HG03095 (cell line): ENCODE measurements around the gene NLGN1.

Source experiments
- ATAC-seq: cut with Tn5 transposase; IDR thresholded peaks from one replicate; pipeline ENCODE4 v1.9.1; 2021; ENCODE audit warnings: moderate library complexity; ENCODE audit not compliant: unreplicated experiment

The NLGN1 gene

DNA sequence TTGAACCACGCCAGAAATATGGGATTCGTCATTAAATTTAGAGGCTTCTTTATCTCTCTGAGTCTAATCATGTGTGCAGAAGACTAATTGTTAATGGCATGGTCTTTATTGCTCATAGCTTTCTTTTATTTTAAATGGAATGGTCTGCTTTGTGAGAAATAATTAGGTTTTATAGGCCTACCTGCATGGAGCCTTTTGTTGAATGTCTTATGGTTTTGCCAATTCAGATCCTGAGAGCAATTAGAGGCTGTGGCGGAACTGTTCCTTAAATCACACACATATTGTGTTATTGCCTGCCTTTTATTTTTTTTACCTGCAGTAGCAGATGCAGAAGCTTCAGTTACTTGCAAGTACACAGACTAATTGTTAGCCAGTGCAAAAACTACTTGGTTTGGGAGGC is 306.2 kb downstream of the NLGN1 start:
- ATAC-seq = no peak

DNA sequence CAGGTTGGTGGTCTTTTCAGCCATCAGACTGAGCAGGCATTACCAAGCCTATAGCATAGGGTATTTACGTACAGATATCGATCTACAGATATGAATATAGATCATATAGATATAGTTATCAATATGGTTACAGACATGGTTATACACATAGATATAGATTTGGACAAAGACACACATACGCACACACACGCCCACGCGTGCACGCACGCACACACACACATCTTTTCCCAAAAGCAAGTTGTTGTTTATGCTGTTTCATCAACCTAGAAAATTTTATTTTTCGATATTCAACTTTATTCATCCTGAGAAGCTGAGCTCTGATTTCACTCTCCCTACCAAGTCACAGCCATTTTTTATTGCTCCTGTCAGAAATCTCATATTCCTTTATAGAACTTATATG is 309.1 kb downstream of the NLGN1 start:
- no peak for ATAC-seq

DNA sequence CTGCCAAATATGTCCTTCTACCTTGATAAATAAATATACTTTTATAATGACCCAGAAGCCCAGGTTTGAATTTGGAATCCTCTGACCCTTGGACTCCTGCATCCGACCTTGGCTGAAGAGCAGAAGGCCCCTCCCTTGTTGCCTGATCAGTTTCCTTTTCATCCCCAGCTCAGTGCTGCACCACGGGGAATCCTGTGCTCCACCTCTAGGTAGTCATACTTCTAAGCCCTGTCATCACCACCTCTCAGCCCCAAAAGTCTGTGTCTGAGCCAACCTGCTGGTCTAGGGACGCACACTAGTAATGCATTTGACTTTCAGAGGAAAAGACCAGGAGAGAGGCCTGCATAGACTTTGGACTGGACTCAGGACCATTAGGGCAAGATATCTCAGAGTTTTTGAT is 310.6 kb downstream of the NLGN1 start:
- no peak for ATAC-seq

DNA sequence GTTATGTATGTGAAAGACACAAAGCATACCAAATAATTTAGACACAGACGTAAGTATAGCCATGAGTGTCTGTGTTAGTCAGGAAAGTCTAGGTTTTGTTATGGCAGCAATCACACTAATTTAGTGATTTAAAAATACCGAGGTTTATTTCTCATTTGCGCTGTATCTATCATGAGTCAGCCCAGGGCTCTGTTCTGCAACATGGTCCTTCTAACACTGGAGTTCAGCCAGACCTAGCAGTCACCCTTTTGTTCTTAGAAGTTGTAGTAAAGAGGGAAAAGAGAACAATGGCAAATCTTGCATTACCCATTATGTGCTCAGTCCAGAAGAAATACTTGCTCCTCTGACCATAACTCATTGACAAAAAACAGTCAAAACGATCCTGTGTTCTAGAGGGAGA is 311.5 kb downstream of the NLGN1 start:
- ATAC-seq = no peak

- ATAC-seq = no peak
Observed at GRCh38 chr3:173711619-173712018, 314.1 kb downstream of the NLGN1 start.

GRCh38 chr3:173719585-173719984 is 322.0 kb downstream of the NLGN1 start:
- ATAC-seq = no peak

GRCh38 chr3:173725507-173725906 is 328.0 kb downstream of the NLGN1 start:
- no peak for ATAC-seq

DNA sequence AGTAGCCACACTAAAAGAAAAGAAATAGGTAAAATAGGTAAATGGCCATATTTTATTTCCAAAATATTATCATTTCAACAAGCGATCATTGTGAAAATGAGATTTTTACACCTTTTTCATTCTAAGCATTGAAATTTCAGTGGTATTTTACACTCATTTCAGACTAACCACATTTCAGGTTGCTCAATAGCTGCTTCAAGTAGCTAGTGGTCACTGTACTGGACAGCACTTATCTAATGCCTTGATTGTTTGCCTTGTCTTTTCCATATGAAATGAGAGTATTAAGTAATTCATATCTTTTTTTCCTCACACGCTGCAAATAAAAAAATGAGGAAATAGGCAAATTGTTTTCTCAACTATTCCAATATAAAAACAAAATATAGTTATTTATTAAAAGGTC is 332.8 kb downstream of the NLGN1 start:
- ATAC-seq = no peak

GRCh38 chr3:173732237-173732636 is 334.7 kb downstream of the NLGN1 start:
- no peak for ATAC-seq

DNA sequence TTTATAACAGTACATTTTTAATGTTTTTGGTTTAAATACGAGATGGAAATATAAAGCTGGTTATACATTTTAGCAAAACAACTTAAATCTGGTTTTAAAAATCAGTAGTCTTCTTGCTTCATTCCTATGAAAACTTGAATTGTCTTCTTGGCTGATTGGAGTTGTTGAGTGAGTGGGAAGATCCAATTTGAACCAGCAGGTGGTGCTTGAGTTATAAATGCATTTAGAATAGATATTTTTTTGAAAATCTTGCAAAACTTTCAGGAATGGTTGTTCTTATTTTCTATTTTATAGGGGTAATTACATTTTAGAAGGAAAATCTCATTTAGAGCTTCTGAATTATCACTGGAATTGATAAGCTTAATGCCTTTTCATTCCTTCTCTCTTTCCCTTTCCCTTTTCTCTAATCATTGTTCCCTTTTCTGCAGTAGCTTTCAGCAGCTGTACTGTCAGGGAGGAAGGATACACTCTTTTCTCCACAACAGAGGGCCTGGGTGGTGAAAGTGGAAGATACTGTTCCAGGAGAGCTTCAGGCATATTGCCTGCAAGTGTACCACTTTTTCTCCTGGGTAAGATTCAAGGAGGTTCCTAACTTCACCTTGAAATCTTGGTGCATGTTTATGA is 335.6 kb downstream of the NLGN1 start:
- ATAC-seq = no peak

- ATAC-seq = no peak
Observed at GRCh38 chr3:173734473-173734872, 336.9 kb downstream of the NLGN1 start.

GRCh38 chr3:173734895-173735294 is 337.4 kb downstream of the NLGN1 start:
- ATAC-seq = no peak

GRCh38 chr3:173735841-173736240 is 338.3 kb downstream of the NLGN1 start:
- no peak for ATAC-seq

GRCh38 chr3:173737167-173737808 is 339.7 kb downstream of the NLGN1 start:
- ATAC-seq = no peak

- ATAC-seq = no peak
Observed at GRCh38 chr3:173739726-173740125, 342.2 kb downstream of the NLGN1 start.

GRCh38 chr3:173742491-173742890 is 344.9 kb downstream of the NLGN1 start:
- no peak for ATAC-seq

DNA sequence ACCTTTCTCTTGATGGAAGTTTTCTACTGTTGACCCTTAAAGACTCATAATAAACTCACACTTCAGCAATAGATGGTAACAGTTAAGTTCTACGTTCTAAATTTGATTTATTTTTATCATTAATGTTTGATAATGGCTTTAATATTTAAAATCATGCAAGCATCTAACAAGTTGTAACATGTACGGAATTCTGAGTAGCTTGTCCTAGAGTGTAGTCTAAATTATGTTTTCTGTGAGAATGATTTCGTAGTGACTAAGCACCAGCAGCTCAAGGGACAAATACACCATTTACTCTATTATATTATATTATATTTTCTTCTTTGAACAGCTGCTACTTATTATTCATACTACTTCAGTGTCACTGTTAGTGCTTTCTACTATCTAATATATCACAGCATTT is 345.6 kb downstream of the NLGN1 start:
- no peak for ATAC-seq

DNA sequence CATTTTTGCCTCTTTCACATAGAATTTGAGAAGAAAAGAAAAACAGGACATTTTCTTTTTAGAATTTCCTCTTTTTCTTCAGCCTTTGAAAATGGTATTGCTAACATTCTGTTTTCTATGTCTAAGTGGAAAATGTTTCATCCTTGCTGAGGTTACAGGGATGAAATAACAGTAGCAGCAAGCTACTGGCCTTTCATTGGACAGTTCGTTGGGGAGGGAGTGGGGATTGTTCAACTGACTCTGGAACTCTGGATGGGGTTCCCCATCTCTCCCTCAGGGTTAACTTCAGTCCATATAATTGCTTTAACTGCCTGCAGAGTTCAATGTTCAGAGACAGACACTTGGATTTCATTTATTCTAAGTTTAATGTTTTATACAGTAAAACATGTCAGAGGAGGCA is 346.0 kb downstream of the NLGN1 start:
- no peak for ATAC-seq

- no peak for ATAC-seq
Observed at GRCh38 chr3:173744479-173744878, 346.9 kb downstream of the NLGN1 start.

DNA sequence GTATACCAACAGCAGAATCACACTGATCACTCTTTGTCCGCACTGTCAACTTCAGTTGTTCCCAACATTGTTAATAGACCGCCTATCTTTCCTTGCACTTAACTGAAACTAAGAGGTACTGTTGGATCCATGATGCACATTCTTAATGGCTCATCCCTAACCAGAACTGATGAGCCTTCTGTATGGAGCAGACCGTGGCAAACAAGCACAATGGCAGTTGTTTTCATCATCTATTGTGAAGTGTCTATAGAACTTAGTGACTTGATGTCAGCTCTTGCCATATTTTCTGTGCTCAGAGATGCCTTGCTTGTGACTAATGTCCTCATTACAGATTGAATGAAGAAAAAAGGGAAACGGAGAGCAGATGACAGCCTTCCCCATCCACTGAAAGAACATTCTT is 347.4 kb downstream of the NLGN1 start:
- no peak for ATAC-seq

DNA sequence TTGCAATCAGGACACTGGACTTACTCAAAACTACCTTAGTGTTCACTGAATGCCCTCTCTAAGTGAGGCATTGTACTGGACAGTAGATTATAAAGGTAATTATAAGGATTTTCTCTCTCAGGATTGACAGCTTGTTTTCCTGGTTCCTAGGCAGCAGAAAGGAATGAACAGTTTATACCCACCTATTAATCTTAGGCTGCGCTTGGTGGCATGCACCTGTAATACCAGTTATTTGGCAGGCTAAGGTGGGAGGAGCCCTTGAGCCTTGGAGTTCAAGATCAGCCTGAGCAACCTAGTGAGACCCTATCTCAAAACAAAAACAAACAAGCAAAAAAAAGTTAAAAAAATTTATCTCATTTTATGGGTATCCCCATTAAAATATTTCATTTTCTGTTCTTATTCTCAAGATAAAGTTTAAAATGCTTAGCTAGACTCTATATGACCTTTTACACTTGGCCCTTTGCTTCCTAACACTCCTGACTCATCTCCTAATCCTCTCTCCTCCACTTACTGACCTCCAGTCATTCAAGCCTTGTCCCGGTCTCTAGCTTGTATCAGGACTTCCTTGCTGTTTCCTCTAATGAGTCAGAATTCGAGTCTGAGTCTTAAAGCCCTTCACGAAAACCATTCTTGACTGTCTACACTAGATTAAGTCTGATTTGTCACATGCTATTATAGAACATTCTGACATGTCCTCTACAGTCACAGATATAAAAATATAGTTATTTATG is 348.6 kb downstream of the NLGN1 start:
- no peak for ATAC-seq

DNA sequence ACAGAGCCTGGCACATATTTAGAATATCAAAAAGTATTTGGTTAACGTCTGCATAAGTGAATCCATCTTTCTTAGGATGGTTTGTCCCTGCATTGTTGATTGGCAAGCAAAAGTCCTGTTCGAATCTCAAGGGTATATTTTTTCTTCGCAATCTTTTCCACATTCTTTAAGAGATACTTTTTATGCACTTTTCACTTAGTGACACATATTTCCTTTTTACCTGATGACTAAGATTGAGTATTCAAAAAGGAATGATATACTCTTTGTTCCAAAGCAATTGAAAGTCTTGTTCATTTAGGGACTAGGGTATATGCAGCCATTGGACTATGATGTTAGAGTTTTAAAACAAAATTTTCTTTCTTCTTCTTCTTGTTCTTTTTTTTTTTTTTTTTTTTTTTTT is 349.9 kb downstream of the NLGN1 start:
- ATAC-seq = no peak
